HepG2 (cell line): ENCODE measurements around the gene TTC23. TPM values are rescaled to one million over a fixed set of nuclear protein-coding genes. Genes with fewer than 3 reads are reported as not detected.
A peak's percentile ranks its signal among the peaks of the same experiment; 100 is the strongest.

ENCODE experiments used
- AGO1 ChIP-seq: fragments of 200-400 bp; formaldehyde crosslinking; IDR thresholded peaks from 2 replicates; pipeline ENCODE4 v1.6.1; 2017; ENCODE audit warnings: mild to moderate bottlenecking, low read depth, low read length, moderate library complexity; ENCODE audit not compliant: poor library complexity, severe bottlenecking
- DR1 ChIP-seq: sonication (generic); formaldehyde crosslinking; IDR thresholded peaks from 2 replicates; pipeline ENCODE4 v1.8.0; 2021; ENCODE audit warnings: mild to moderate bottlenecking, missing genetic modification reagents, inconsistent platforms
- FIP1L1 ChIP-seq: fragments of 200-400 bp; formaldehyde crosslinking; IDR thresholded peaks from 2 replicates; pipeline ENCODE4 v1.6.1; 2018; ENCODE audit warnings: low read depth, mild to moderate bottlenecking, low read length, moderate library complexity, borderline replicate concordance; ENCODE audit not compliant: insufficient read depth
- HDAC2 ChIP-seq: sonication (generic); formaldehyde crosslinking; IDR thresholded peaks from 2 replicates; pipeline ENCODE4 v1.4.0; 2020; ENCODE audit warnings: missing genetic modification reagents
- HMG20A ChIP-seq: IDR thresholded peaks from 2 replicates; pipeline ENCODE4 v1.6.1; 2016; ENCODE audit warnings: borderline replicate concordance
- PAX8 ChIP-seq: sonication (generic); formaldehyde crosslinking; IDR thresholded peaks from 2 replicates; pipeline ENCODE4 v1.8.0; 2022; ENCODE audit warnings: mild to moderate bottlenecking, missing genetic modification reagents, borderline replicate concordance
- PHB2 ChIP-seq: fragments of 450-650 bp; IDR thresholded peaks from 2 replicates; pipeline ENCODE4 v1.6.1; 2018; ENCODE audit not compliant: partially characterized antibody
- RARA ChIP-seq: IDR thresholded peaks from 2 replicates; pipeline ENCODE4 v1.6.1; 2016; ENCODE audit warnings: missing genetic modification reagents, missing compliant biosample characterization
- SNRNP70 ChIP-seq: fragments of 200-400 bp; formaldehyde crosslinking; IDR thresholded peaks from 2 replicates; pipeline ENCODE4 v1.6.1; 2017; ENCODE audit warnings: mild to moderate bottlenecking, low read depth, low read length, moderate library complexity
- TP53 ChIP-seq: sonication (generic); formaldehyde crosslinking; conservative IDR thresholded peaks from 2 replicates; pipeline ENCODE4 v1.4.0; 2020; ENCODE audit warnings: missing genetic modification reagents
- ZBTB7B ChIP-seq: sonication (generic); formaldehyde crosslinking; IDR thresholded peaks from 2 replicates; pipeline ENCODE4 v1.4.0; 2020; ENCODE audit warnings: missing genetic modification reagents
- ZFY ChIP-seq: sonication (generic); formaldehyde crosslinking; IDR thresholded peaks from 2 replicates; pipeline ENCODE4 v1.4.0; 2020; ENCODE audit warnings: missing genetic modification reagents
- ZNF230 ChIP-seq: sonication (generic); formaldehyde crosslinking; IDR thresholded peaks from 2 replicates; pipeline ENCODE4 v1.4.0; 2020; ENCODE audit warnings: mild to moderate bottlenecking, missing genetic modification reagents
- ZNF382 ChIP-seq: sonication (generic); formaldehyde crosslinking; IDR thresholded peaks from 2 replicates; pipeline ENCODE4 v1.5.0; 2020; ENCODE audit warnings: missing genetic modification reagents, mild to moderate bottlenecking, borderline replicate concordance
- ZNF629 ChIP-seq: sonication (generic); formaldehyde crosslinking; conservative IDR thresholded peaks from 2 replicates; pipeline ENCODE4 v1.5.0; 2020; ENCODE audit warnings: missing genetic modification reagents
- polyA plus RNA-seq, 8 experiments: library from polyadenylated mRNA; depleted of rRNA in 3 of 8; stranded (reverse) in 7 of 8; unstranded in 1 of 8; fragments of >200 nt; fragmentation: Illumina TruSeq in 4 of 8; extraction: Trizol in 4 of 8; gene quantifications; 2 replicates each; pipeline versions ENCODE4 v1.2.1 to v1.2.3, GENCODE V29; 2011 to 2016; ENCODE audit warnings: low read depth in 4 of 8, missing spikeins in 1 of 8, mixed read lengths in 1 of 8; ENCODE audit not compliant: insufficient read depth in 1 of 8
- total RNA-seq, 5 experiments: library from RNA; depleted of rRNA; stranded (reverse); fragments of >200 nt; fragmentation: Illumina TruSeq; extraction: Trizol; gene quantifications; 2 replicates each; pipeline ENCODE4 v1.2.3, GENCODE V29; 2016; ENCODE audit warnings: low read depth in 1 of 5
- TF ChIP-seq, protein P1 (sequence below): IDR thresholded peaks from 2 replicates; pipeline ENCODE4 v1.6.1; 2012; ENCODE audit warnings: low read length, improper control_type of control experiment
- TF ChIP-seq, protein P2 (sequence below): sonication (generic); formaldehyde crosslinking; IDR thresholded peaks from 2 replicates; pipeline ENCODE4 v1.4.0; 2020; ENCODE audit warnings: mild to moderate bottlenecking, missing genetic modification reagents
- TF ChIP-seq, protein P3 (sequence below): IDR thresholded peaks from 2 replicates; pipeline ENCODE4 v1.6.1; 2016; ENCODE audit warnings: low read depth, borderline replicate concordance
- TF ChIP-seq, protein P4 (sequence below): sonication (generic); formaldehyde crosslinking; IDR thresholded peaks from 2 replicates; pipeline ENCODE4 v1.4.0; 2020; ENCODE audit warnings: mild to moderate bottlenecking, missing genetic modification reagents
- TF ChIP-seq, protein P5 (sequence below): sonication (generic); formaldehyde crosslinking; IDR thresholded peaks from 2 replicates; pipeline ENCODE4 v1.5.1; 2020; ENCODE audit warnings: missing genetic modification reagents, mild to moderate bottlenecking, borderline replicate concordance

The TTC23 gene
- total and polyA plus RNA-seq, 2 of the 13 experiments (the other 11 are each of a cell fraction or from before 2014, with no cell fraction given), result 1.6 to 11.7 TPM

DNA sequence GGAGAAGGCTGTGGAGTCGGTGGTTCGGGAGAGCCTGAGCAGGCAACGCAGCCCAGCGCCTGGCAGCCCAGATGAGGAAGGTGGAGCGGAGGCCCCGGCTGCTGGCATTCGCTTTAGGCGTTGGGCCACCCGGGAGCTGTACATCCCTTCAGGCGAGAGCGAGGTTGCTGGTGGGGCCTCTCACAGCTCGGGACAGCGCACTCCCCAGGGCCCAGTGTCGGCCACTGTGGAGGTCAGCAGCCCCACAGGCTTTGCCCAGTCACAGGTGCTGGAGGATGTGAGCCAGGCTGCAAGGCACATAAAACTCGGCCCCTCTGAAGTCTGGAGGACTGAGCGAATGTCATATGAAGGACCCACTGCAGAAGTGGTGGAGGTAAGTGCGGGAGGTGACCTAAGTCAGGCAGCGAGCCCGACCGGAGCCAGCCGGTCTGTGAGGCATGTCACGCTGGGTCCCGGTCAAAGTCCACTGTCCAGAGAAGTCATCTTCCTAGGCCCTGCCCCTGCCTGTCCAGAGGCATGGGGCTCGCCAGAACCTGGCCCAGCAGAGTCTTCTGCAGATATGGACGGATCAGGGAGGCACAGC is 117.8 kb downstream of the TTC23 start (continued):
- TF ChIP-seq, protein P1, sequence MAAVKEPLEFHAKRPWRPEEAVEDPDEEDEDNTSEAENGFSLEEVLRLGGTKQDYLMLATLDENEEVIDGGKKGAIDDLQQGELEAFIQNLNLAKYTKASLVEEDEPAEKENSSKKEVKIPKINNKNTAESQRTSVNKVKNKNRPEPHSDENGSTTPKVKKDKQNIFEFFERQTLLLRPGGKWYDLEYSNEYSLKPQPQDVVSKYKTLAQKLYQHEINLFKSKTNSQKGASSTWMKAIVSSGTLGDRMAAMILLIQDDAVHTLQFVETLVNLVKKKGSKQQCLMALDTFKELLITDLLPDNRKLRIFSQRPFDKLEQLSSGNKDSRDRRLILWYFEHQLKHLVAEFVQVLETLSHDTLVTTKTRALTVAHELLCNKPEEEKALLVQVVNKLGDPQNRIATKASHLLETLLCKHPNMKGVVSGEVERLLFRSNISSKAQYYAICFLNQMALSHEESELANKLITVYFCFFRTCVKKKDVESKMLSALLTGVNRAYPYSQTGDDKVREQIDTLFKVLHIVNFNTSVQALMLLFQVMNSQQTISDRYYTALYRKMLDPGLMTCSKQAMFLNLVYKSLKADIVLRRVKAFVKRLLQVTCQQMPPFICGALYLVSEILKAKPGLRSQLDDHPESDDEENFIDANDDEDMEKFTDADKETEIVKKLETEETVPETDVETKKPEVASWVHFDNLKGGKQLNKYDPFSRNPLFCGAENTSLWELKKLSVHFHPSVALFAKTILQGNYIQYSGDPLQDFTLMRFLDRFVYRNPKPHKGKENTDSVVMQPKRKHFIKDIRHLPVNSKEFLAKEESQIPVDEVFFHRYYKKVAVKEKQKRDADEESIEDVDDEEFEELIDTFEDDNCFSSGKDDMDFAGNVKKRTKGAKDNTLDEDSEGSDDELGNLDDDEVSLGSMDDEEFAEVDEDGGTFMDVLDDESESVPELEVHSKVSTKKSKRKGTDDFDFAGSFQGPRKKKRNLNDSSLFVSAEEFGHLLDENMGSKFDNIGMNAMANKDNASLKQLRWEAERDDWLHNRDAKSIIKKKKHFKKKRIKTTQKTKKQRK, result no peak
- TF ChIP-seq AGO1 (peak; percentile 26), TP53 (CRISPR knock-in tag) (no peak), HMG20A (CRISPR knock-in tag) (peak; percentile 28; the same call in 1 of the 2 replicates), DR1 (CRISPR knock-in tag) (no peak), ZNF382 (CRISPR knock-in tag) (no peak), PAX8 (no peak), ZBTB7B (0 out of 2 replicates have a peak, but pooled peaks have one; percentile 17), PHB2 (no peak), ZNF230 (CRISPR knock-in tag) (no peak), SNRNP70 (no peak), RARA (CRISPR knock-in tag) (peak; percentile 54), FIP1L1 (no peak), ZNF629 (peak; percentile 35; the same call in 1 of the 2 replicates), HDAC2 (CRISPR knock-in tag) (peak; percentile 65; the same call in 1 of the 2 replicates), ZFY (peak; percentile 67)
- TF ChIP-seq, protein P2, sequence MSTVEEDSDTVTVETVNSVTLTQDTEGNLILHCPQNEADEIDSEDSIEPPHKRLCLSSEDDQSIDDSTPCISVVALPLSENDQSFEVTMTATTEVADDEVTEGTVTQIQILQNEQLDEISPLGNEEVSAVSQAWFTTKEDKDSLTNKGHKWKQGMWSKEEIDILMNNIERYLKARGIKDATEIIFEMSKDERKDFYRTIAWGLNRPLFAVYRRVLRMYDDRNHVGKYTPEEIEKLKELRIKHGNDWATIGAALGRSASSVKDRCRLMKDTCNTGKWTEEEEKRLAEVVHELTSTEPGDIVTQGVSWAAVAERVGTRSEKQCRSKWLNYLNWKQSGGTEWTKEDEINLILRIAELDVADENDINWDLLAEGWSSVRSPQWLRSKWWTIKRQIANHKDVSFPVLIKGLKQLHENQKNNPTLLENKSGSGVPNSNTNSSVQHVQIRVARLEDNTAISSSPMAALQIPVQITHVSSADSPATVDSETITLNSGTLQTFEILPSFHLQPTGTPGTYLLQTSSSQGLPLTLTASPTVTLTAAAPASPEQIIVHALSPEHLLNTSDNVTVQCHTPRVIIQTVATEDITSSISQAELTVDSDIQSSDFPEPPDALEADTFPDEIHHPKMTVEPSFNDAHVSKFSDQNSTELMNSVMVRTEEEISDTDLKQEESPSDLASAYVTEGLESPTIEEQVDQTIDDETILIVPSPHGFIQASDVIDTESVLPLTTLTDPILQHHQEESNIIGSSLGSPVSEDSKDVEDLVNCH (CRISPR knock-in tag), result no peak
- TF ChIP-seq, protein P3, sequence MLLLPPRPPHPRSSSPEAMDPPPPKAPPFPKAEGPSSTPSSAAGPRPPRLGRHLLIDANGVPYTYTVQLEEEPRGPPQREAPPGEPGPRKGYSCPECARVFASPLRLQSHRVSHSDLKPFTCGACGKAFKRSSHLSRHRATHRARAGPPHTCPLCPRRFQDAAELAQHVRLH (CRISPR knock-in tag), result no peak
- TF ChIP-seq, protein P4, sequence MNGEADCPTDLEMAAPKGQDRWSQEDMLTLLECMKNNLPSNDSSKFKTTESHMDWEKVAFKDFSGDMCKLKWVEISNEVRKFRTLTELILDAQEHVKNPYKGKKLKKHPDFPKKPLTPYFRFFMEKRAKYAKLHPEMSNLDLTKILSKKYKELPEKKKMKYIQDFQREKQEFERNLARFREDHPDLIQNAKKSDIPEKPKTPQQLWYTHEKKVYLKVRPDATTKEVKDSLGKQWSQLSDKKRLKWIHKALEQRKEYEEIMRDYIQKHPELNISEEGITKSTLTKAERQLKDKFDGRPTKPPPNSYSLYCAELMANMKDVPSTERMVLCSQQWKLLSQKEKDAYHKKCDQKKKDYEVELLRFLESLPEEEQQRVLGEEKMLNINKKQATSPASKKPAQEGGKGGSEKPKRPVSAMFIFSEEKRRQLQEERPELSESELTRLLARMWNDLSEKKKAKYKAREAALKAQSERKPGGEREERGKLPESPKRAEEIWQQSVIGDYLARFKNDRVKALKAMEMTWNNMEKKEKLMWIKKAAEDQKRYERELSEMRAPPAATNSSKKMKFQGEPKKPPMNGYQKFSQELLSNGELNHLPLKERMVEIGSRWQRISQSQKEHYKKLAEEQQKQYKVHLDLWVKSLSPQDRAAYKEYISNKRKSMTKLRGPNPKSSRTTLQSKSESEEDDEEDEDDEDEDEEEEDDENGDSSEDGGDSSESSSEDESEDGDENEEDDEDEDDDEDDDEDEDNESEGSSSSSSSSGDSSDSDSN (CRISPR knock-in tag), result peak; percentile 59; the same call in 1 of the 2 replicates
- TF ChIP-seq, protein P5, sequence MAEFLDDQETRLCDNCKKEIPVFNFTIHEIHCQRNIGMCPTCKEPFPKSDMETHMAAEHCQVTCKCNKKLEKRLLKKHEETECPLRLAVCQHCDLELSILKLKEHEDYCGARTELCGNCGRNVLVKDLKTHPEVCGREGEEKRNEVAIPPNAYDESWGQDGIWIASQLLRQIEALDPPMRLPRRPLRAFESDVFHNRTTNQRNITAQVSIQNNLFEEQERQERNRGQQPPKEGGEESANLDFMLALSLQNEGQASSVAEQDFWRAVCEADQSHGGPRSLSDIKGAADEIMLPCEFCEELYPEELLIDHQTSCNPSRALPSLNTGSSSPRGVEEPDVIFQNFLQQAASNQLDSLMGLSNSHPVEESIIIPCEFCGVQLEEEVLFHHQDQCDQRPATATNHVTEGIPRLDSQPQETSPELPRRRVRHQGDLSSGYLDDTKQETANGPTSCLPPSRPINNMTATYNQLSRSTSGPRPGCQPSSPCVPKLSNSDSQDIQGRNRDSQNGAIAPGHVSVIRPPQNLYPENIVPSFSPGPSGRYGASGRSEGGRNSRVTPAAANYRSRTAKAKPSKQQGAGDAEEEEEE (CRISPR knock-in tag), result no peak
